Measurements from ENCODE around the gene FGF3.

- TF ChIP-seq GATAD2B (conservative IDR thresholded peaks at IDR 0.05; ENCODE audit: low read depth) (no peak), ESRRA (IDR thresholded peaks at IDR 0.05; ENCODE audit: low read length) (no peak), CTCF (IDR thresholded peaks at IDR 0.05 in 2 of 3, conservative IDR thresholded peaks at IDR 0.05 in 1 of 3; ENCODE audit: control insufficient read depth in 2 of 3, extremely low read depth in 1 of 3, insufficient read depth in 1 of 3, low read depth in 3 of 3, low read length in 3 of 3) (no peak)
Observed at GRCh38 chr11:69811431-69811830, 7.8 kb downstream of the FGF3 start.
